ENCODE measurements around the gene GABARAPL2.

The GABARAPL2 gene

DNA sequence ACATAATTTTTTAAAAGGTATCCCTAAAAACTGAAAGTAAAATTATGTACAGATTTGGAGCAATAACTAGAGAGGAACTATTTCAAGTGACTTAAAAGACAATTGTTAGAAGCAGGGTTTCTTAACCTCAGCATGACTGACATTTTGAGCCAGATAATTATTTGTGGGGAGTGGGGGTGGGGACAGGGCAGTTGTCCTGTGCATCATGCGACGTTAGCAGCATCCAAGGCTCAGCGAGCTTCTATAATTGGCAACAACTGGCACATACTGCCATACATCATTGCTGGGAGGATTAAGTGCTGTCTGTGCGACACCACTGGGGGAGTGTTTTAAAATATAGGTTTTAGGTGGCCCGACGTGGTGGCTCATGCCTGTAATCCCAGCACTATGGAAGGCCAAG is 27.1 kb downstream of the GABARAPL2 start:
- DNase-seq (ENCODE audit: low read depth): no peak
- TF ChIP-seq MYC (IDR thresholded peaks at IDR 0.05; ENCODE audit: low read depth, low read length): no peak
- H3K4me3 ChIP-seq (ENCODE audit: low read depth, low read length): no peak overlapping the region

DNA sequence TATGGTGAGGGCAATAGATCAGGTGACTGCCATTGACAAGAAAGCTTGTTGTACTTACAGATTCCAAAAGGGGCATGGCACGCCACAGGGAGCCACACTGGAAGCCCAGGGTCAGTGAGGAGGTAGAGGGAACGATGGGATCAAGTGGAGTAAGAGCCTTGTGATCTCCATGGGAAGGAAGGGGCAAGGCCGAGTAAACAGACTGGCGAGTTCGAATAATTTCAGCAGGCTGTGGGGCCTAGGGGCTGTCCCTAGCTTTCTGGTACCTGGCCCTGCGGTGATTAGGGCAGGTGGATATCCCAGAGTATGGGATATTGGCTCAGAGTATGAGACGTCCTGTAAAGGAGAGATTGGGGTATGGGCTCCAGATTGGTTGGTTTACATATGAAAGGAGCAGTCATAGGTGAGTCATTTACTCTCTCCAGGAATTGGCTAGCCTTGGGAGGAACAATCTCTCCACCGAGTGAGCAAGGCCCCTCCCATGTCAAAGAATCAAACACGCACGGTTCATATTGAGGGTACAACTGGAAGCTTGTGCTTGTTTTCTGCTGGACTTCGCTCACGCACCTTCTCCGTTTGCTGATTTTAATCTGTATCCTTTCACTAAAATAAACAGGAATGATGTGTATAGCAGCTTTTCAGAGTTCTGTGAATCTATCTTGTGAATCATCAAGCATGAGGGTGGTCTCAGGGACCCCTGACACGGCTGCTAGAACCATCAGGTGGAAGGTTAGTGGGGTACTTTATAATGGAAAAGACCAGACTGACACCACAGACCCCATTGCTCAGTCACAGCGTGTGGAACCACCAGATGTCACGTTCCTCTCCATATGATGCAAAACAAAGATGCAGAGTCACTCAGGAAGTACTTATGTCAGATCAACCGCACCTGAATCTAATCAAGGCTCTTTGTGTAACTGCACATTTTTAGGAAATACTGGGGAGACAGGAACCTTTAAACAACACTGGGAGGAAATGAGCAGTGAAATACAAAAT is 27.9 kb downstream of the GABARAPL2 start:
- TF ChIP-seq, protein P1, sequence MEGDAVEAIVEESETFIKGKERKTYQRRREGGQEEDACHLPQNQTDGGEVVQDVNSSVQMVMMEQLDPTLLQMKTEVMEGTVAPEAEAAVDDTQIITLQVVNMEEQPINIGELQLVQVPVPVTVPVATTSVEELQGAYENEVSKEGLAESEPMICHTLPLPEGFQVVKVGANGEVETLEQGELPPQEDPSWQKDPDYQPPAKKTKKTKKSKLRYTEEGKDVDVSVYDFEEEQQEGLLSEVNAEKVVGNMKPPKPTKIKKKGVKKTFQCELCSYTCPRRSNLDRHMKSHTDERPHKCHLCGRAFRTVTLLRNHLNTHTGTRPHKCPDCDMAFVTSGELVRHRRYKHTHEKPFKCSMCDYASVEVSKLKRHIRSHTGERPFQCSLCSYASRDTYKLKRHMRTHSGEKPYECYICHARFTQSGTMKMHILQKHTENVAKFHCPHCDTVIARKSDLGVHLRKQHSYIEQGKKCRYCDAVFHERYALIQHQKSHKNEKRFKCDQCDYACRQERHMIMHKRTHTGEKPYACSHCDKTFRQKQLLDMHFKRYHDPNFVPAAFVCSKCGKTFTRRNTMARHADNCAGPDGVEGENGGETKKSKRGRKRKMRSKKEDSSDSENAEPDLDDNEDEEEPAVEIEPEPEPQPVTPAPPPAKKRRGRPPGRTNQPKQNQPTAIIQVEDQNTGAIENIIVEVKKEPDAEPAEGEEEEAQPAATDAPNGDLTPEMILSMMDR (IDR thresholded peaks at IDR 0.05; ENCODE audit: low read depth, low read length): no peak
- TF ChIP-seq, protein P2, sequence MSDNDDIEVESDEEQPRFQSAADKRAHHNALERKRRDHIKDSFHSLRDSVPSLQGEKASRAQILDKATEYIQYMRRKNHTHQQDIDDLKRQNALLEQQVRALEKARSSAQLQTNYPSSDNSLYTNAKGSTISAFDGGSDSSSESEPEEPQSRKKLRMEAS (IDR thresholded peaks at IDR 0.05; ENCODE audit: low read depth, low read length): no peak
- TF ChIP-seq MYC (IDR thresholded peaks at IDR 0.05; ENCODE audit: low read depth, low read length) (no peak), POLR2A (IDR thresholded peaks at IDR 0.05; ENCODE audit: extremely low read depth, insufficient read length) (no peak)
- no peak overlapping the region for H3K4me3 ChIP-seq (ENCODE audit: low read depth, low read length)
- peak; percentile 28 for DNase-seq (ENCODE audit: low read depth)

DNA sequence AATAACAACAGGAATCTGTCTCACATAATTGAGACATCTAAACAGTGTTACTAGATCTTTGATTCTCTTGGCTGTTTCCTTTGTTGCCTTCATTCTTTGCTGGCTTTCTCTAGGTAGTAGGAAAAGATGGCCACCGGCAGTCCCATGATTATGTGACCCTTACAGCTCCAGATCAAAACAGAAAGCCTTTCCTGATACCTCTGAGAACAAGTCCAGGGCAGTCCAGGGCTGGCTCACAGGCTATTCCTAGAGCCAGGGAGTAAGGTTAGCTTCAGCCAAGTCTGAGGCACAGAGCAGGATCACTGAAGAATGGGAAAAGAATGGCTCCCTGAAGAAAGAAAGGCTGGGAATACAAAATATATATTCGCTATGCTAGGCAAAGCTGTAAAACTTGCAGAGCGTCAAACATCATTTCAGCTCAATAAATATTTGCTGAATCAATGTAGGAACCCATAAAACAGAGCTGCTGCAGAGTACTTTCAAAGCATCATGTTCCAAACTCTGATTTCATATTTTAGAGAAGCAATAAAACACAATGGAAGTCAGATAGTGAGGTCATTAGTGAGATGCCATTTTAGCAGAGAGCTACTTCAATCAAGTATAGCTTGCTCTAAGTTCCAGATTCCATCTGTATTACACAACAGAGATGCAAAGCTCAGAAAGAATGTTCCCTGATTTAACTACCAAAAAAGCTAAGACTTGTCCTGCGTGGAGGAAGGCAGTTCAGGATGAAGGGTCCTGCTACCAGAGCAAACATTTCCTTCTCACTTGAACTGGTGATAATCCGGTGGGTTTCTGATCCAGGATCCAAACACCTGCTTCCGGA is 33.5 kb downstream of the GABARAPL2 start:
- DNase-seq (ENCODE audit: low read depth): no peak
- H3K4me3 ChIP-seq (ENCODE audit: low read depth, low read length): no peak overlapping the region
- TF ChIP-seq, protein P2 (IDR thresholded peaks at IDR 0.05; ENCODE audit: low read depth, low read length): no peak
- TF ChIP-seq POLR2A (IDR thresholded peaks at IDR 0.05; ENCODE audit: extremely low read depth, insufficient read length): no peak
- TF ChIP-seq MYC (IDR thresholded peaks at IDR 0.05; ENCODE audit: low read depth, low read length): no peak
- TF ChIP-seq, protein P1 (IDR thresholded peaks at IDR 0.05; ENCODE audit: low read depth, low read length): no peak

DNA sequence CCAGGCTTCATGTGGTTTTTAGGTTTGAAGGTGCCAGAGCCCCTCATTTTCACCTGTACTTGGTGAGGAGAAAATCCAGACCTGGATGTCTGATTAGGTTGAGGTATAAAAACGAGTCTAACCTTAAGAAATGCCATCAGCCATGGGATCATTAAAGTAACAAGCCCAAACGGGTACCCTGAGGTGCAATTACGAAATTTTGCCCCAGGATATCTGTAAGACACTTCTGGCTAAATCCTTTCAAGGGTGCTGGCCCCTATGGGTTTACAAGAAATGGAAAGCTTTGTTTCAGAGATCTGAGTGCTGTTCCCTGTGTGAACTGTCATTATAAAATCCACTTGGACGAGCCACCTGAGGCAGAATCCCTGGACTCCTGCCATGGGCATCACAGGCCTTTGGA is 37.1 kb downstream of the GABARAPL2 start:
- H3K4me3 ChIP-seq (ENCODE audit: low read depth, low read length): no peak overlapping the region
- TF ChIP-seq, protein P1 (IDR thresholded peaks at IDR 0.05; ENCODE audit: low read depth, low read length): no peak
- TF ChIP-seq POLR2A (IDR thresholded peaks at IDR 0.05; ENCODE audit: extremely low read depth, insufficient read length): no peak
- TF ChIP-seq, protein P2 (IDR thresholded peaks at IDR 0.05; ENCODE audit: low read depth, low read length): no peak
- no peak for TF ChIP-seq MYC (IDR thresholded peaks at IDR 0.05; ENCODE audit: low read depth, low read length)
- DNase-seq (ENCODE audit: low read depth): no peak

DNA sequence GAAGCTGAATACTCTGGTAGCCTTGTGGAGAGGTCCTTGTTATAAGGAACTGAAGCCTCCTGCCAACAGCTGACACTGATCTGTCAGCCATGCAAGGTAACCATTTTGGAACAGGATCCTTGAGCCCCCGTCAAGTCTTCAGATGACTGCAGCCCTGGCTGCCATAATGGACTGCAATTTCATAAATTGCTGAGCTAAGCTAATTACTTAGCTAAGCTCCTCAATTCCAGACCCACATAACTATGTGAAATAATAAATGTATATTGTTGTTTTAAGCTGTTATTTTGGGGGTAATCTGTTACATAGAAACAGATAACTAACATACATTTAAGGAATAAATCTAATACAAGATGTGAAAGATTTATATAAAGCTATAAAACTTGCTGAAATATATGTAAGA is 40.3 kb downstream of the GABARAPL2 start:
- TF ChIP-seq, protein P1 (IDR thresholded peaks at IDR 0.05; ENCODE audit: low read depth, low read length): no peak
- TF ChIP-seq POLR2A (IDR thresholded peaks at IDR 0.05; ENCODE audit: extremely low read depth, insufficient read length) (no peak), MYC (IDR thresholded peaks at IDR 0.05; ENCODE audit: low read depth, low read length) (no peak)
- TF ChIP-seq, protein P2 (IDR thresholded peaks at IDR 0.05; ENCODE audit: low read depth, low read length): no peak
- DNase-seq (ENCODE audit: low read depth): no peak
- H3K4me3 ChIP-seq (ENCODE audit: low read depth, low read length): no peak overlapping the region

Data from NB4 (cell line).